GM12892 (cell line): Measurements from ENCODE around the gene INSYN2B.

Experiments used
- POLR2A ChIP-seq: IDR thresholded peaks from 2 replicates; pipeline ENCODE4 v1.6.1; 2011; ENCODE audit warnings: low read depth, low read length, control low read depth
- POLR2AphosphoS5 ChIP-seq: IDR thresholded peaks from 2 replicates; pipeline ENCODE4 v1.6.1; 2011; ENCODE audit warnings: low read depth, low read length, control low read depth

DNA sequence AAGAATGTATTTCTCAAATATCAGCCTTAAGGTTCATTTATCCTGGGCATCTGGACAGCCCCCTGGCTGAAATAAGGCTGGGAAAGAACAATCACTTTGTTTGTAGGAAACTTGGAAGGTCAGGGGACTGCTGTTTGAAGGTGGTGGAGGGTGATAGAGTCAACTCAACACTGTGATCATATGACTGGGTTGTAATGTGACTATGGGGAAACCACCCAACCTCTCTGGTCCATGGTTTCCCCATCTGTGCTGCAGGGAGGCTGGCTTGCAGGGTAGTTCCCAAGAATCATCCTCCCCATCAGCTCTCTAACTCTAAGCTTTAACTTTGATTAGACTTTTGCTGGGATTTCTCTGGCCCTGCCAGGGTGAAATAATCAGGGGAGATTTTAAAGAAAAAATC is 10.0 kb downstream of the INSYN2B start:
- no peak for TF ChIP-seq POLR2A
- no peak for TF ChIP-seq POLR2AphosphoS5
